ENCODE results near the gene NUP205.

The NUP205 gene, protein sequence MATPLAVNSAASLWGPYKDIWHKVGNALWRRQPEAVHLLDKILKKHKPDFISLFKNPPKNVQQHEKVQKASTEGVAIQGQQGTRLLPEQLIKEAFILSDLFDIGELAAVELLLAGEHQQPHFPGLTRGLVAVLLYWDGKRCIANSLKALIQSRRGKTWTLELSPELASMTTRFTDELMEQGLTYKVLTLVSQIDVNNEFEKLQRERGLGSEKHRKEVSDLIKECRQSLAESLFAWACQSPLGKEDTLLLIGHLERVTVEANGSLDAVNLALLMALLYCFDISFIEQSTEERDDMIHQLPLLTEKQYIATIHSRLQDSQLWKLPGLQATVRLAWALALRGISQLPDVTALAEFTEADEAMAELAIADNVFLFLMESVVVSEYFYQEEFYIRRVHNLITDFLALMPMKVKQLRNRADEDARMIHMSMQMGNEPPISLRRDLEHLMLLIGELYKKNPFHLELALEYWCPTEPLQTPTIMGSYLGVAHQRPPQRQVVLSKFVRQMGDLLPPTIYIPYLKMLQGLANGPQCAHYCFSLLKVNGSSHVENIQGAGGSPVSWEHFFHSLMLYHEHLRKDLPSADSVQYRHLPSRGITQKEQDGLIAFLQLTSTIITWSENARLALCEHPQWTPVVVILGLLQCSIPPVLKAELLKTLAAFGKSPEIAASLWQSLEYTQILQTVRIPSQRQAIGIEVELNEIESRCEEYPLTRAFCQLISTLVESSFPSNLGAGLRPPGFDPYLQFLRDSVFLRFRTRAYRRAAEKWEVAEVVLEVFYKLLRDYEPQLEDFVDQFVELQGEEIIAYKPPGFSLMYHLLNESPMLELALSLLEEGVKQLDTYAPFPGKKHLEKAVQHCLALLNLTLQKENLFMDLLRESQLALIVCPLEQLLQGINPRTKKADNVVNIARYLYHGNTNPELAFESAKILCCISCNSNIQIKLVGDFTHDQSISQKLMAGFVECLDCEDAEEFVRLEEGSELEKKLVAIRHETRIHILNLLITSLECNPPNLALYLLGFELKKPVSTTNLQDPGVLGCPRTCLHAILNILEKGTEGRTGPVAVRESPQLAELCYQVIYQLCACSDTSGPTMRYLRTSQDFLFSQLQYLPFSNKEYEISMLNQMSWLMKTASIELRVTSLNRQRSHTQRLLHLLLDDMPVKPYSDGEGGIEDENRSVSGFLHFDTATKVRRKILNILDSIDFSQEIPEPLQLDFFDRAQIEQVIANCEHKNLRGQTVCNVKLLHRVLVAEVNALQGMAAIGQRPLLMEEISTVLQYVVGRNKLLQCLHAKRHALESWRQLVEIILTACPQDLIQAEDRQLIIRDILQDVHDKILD (N-terminal part only)

DNA sequence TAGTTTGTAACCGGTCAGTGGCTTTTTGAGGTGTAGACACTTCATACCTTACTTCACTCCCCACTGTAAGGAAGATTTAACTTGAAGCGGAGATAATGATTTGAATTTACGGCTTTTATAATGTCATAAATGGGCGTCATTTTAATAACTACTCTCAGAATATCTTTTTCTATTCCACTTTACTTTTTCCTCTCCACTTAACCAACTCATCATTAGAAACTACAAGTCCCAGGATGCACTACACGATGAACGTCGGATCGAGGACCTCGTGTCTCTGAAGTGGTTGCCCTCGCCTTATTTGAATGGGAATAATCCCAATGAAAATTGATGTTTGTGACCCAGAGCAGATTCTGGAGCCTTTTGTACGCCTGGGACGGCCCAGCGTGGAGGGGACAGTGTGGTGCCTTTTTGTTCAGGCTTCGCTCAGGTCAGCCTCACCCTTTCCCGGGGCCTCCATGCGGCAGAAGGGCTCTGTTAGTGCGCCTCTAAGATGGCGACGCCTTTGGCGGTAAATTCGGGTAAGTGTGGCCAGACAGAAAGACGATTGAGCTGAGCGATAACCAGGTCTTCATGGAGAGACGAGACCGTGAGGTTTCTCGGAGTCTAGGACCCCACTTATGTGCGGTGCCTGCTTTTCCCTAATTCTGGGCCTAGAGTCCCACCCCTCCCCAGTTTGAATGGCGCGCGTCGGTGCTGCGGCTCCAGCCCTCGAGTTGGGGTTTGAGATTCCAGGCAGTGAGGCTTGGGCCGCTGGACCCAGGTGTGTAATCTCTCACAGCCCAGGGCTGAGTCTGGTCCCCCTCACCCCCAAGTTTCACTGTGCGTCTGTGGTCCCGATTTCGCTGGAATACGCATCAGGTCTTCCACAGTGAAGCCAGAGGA lies at the start of gene NUP205:
Gene NUP205, plus strand, starts transcription at position 463 of the 882 bp plus-strand sequence. Its CDS starts 28 bp downstream, at position 491.
- Histone ChIP-seq H3K27me3 (replicated peaks; ENCODE audit: insufficient read depth, low read length) (no peaks in the 10 kb centered on the region), H3K9me3 (replicated peaks; ENCODE audit: insufficient read depth, low read length) (no peaks in the 10 kb centered on the region), H3K4me2 (ENCODE audit: low read depth, low read length) (peak within 1 kb of the TSS; percentile 59), H3K79me2 (ENCODE audit: low read length) (peaks cover 50% of the 10 kb centered on the region), H3K4me1 (ENCODE audit: low read length) (peaks cover 15% of the 10 kb centered on the region; the same call in 1 of the 2 replicates), H3K4me3 (ENCODE audit: low read length) (peak within 1 kb of the TSS; percentile 91), H2AFZ (ENCODE audit: low read length) (peak within 1 kb of the TSS; percentile 87), H4K20me1 (ENCODE audit: insufficient read depth, low read length) (peaks cover 18% of the 10 kb centered on the region; the same call in 1 of the 2 replicates), H3K9me2 (replicated peaks; ENCODE audit: insufficient read depth, low read length) (no peaks in the 10 kb centered on the region), H3F3A (ENCODE audit: insufficient read depth, low read length) (peaks cover 11% of the 10 kb centered on the region), H3K27ac (ENCODE audit: low read length) (peak within 1 kb of the TSS; percentile 81), H3K36me3 (replicated peaks; ENCODE audit: insufficient read depth, low read length) (no peaks in the 10 kb centered on the region), H3K9ac (ENCODE audit: low read length) (peak within 1 kb of the TSS; percentile 92)
- TF ChIP-seq EZH2 (optimal IDR thresholded peaks at IDR 0.05; ENCODE audit: low read depth, low read length) (no peak), EZH2phosphoT487 (IDR thresholded peaks at IDR 0.05; ENCODE audit: low read length) (no peak)
- TF ChIP-seq, protein P1, sequence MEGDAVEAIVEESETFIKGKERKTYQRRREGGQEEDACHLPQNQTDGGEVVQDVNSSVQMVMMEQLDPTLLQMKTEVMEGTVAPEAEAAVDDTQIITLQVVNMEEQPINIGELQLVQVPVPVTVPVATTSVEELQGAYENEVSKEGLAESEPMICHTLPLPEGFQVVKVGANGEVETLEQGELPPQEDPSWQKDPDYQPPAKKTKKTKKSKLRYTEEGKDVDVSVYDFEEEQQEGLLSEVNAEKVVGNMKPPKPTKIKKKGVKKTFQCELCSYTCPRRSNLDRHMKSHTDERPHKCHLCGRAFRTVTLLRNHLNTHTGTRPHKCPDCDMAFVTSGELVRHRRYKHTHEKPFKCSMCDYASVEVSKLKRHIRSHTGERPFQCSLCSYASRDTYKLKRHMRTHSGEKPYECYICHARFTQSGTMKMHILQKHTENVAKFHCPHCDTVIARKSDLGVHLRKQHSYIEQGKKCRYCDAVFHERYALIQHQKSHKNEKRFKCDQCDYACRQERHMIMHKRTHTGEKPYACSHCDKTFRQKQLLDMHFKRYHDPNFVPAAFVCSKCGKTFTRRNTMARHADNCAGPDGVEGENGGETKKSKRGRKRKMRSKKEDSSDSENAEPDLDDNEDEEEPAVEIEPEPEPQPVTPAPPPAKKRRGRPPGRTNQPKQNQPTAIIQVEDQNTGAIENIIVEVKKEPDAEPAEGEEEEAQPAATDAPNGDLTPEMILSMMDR (IDR thresholded peaks at IDR 0.05; ENCODE audit: low read length) = no peak
- peak; percentile 92 for DNase-seq

DNA sequence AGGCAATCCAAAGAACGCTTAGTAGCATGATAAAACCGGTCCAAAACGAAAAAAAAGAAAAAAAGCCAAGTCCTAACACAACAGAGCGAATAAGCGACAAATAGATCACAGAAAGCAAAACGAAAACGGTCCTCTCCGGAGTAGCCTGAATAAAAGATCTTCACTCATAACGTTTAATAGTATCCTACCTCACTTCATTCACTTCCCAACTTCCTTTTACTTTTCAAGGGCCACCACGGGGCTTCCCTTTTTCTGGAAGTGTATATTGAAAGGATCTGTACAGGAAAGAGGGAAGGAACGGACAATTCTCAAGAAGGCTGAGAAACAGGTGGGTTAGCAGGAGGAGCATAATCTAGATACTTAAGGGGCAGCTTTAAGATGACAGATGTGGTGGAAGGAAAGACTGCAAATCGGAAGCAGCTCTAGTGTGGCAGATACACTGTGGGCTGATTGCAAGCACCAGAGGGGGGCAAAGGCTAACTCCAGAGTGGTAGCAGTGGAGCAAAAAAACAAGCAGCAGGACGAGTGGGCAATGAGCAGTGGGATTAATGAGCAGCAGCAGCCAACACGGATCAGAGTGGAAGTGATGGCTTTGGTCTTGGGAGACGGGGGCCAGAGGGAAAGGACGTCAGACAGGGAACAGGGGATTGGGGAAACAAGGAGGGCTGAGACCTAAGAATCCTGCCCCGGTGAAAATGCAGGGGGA lies 48.7 kb upstream of the NUP205 start:
- H3K27ac ChIP-seq (ENCODE audit: low read length) = peak overlapping the region; percentile 69
- peak; percentile 53 for DNase-seq
- H3F3A ChIP-seq (ENCODE audit: insufficient read depth, low read length) = peaks cover 16% of the 10 kb centered on the region
- peaks cover 10% of the 10 kb centered on the region; the same call in 1 of the 2 replicates for H4K20me1 ChIP-seq (ENCODE audit: insufficient read depth, low read length)
- H3K9me3 ChIP-seq (replicated peaks; ENCODE audit: insufficient read depth, low read length) = no peaks in the 10 kb centered on the region
- no peaks in the 10 kb centered on the region for H3K9me2 ChIP-seq (replicated peaks; ENCODE audit: insufficient read depth, low read length)
- H2AFZ ChIP-seq (ENCODE audit: low read length) = peak overlapping the region; percentile 90
- no peaks in the 10 kb centered on the region for H3K36me3 ChIP-seq (replicated peaks; ENCODE audit: insufficient read depth, low read length)
- H3K4me2 ChIP-seq (ENCODE audit: low read depth, low read length) = peak overlapping the region; percentile 81
- no peaks in the 10 kb centered on the region for H3K27me3 ChIP-seq (replicated peaks; ENCODE audit: insufficient read depth, low read length)
- peak overlapping the region; percentile 86 for H3K9ac ChIP-seq (ENCODE audit: low read length)
- H3K79me2 ChIP-seq (ENCODE audit: low read length) = peaks cover 55% of the 10 kb centered on the region
- H3K4me1 ChIP-seq (ENCODE audit: low read length) = peaks cover 14% of the 10 kb centered on the region
- TF ChIP-seq EZH2 (optimal IDR thresholded peaks at IDR 0.05; ENCODE audit: low read depth, low read length) (no peak), EZH2phosphoT487 (IDR thresholded peaks at IDR 0.05; ENCODE audit: low read length) (no peak)
- TF ChIP-seq, protein P1 (IDR thresholded peaks at IDR 0.05; ENCODE audit: low read length) = no peak
- peak overlapping the region; percentile 88 for H3K4me3 ChIP-seq (ENCODE audit: low read length)
